SH-SY5Y (cell line): Measurements from ENCODE around the gene ZFAND2A.

Source experiments
- GATA2 ChIP-seq: IDR thresholded peaks from 2 replicates; pipeline ENCODE4 v1.6.1; 2011; ENCODE audit warnings: mild to moderate bottlenecking, low read depth, low read length
- GATA3 ChIP-seq: IDR thresholded peaks from 2 replicates; pipeline ENCODE4 v1.6.1; 2011; ENCODE audit warnings: low read depth, mild to moderate bottlenecking, low read length, moderate library complexity

ZFAND2A gene

DNA sequence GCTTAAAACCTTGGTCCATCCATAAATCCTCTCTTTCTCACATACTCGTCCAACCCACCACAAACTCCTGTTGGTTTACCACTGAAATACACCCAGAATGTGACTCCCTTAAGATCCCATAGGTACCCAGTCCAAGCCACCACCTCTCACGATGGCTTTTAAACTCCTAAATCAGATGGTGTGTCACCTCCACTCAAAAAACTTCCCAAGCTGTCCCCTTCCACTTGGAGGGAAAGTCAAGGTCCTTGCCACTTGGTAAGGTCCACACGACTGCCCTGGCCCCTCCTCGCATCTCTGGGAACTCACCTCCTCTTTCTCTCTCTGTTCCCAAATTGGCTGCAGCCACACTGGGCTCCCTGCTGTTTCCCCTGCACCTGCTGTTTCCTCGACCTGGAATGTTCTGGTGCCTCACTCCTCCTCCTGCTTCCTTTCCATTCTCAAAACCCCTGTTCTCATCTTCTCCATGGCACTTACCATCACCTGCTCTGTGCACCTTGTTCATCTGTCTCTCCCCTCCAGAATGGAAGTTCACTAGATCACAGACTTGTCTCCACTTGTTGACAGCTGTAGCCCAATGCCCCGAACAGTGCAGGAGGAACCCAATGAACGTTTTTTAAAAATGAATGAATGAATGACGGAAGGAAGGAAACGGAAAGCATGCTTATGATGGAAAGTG, 23.0 kb downstream of the ZFAND2A start:
- no peak for TF ChIP-seq GATA2
- TF ChIP-seq GATA3, result no peak

DNA sequence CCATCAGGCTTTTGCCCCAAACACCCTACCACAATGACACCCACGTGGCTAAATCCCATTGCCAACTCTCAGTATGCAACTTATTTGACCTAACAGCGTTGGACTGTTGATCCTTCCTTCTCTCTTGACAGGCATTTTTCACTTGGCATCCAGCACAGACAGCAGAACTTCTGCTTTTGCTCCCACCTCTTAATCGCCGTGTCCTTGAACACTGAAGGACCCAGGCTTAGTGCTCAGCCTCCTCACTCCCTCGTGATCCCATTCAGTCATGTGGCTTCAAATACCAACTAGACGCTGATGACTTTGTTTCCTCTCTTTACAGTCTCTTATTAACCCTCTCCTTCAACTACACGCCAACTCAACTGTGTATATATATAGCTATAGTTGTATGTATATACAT, 25.0 kb downstream of the ZFAND2A start:
- TF ChIP-seq GATA3 (no peak), GATA2 (no peak)

DNA sequence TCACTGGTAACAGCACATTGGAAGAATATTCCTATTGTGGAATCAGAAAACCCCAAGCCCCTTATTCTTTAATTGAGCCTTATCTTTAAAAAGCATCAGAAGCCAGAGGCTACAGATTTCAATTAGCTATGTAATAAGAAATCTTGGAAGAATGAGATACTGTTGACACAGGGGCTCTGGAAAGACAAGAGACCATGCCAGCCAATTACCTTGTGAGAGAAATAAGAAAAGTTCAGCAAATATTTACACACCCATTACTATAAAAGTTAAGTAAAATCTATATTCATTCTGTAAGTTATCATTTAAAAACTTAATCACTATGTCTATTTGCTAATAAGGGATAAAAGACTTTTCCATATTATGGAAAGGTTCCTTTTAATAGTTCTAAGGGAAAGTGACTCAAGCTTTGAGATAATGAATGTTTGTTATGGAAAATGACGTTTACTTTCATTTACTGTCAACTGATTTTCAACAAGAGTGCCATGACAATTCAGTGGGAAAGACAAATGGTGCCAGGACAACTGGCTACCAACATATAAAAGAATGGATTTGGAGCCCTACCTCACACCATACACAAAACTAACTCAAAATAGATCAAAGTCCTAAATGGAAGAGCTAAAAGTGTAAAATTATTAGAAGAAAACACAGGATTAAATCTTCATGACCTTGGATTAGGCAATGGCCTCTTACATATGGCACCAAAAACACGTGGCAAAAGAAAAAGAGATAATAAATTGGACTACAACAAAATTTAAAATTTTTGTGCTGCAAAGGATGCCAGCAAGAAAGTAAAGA, 28.3 kb downstream of the ZFAND2A start:
- TF ChIP-seq GATA2 (no peak), GATA3 (no peak)

DNA sequence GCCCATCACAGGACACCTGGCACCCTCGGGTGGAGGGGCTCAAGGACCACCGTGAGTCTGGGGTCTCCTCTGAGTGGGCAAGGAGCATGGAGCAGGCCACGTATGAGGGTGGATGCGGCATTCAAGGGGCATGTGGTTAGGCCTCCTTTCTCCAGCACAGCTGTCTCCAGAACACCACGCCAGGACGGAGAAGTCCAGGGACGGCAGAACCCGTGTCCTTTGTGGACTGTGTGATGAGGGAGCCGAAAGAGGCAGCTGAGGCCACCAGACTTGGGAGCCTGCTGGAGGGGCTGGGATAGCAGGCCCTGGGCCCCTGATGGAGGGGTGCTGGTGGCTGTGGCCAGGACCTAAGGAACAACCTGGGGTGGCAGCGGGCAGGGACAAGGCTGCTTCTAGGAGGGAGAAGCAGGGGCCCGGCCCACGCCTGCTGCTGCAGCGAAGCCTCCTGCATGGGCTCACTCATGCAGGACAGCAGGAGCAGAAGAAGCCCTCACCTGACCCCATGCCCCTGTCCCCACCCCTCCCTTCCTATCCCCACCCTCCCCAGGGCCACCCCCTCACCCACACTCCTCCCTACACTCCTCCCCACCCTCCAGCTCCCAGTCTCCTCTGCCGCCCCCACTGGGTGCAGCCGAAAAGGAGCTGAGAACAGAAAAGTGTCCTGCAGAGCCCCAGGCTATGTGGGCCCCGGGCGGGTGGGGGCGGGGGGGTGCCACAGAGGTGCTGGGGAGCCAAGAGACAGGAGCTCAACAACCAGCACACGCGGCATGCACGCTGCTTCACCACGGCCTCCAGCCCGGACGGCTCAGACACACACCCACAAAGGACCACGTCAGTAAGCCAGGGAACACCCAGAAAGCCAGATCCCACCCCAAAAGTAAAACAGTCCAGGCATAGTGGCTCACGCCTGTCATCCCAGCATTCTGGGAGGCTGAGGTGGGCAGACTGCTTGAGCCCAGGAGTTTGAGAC, 29.7 kb downstream of the ZFAND2A start:
- TF ChIP-seq GATA3, result no peak
- no peak for TF ChIP-seq GATA2

DNA sequence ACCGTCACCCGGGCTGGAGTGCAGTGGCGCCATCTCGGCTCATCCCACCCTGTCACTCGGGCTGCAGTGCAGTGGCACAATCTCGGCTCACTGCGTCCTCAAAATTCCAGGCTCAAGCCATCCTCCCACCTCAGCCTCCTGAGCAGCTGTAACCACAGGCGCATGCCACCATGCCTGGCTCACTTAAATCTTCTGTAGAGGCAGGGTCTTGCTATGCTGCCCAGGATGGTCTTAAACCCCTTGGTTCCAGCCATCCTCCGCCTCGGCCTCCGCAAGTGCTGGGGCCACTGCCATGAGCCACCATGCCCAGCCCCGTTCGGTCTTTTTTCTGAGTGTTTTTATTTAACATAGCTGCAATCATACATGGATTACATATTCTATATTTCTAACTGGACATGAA, 30.6 kb downstream of the ZFAND2A start:
- TF ChIP-seq GATA3 (no peak), GATA2 (no peak)

DNA sequence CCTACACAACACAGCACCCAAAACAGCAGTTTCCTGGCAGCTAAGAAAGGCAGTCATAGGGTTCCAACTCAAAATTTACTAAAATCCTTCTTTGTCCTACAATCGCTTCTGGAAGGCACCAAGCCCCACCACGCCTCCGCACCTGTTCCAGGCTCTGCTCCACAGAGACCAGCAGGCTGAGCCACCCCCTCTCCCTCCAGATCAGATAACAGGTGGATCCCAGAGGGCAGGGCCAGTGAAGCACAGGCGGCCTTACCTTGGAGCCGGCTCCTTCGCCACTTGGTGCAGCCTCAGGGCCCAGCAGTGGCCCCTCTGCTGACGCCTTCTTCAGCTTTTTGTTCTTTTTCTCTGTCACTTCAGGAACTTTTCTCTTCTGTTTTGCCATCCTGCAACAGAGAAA, 33.0 kb downstream of the ZFAND2A start:
- TF ChIP-seq GATA3, result no peak
- TF ChIP-seq GATA2, result no peak

DNA sequence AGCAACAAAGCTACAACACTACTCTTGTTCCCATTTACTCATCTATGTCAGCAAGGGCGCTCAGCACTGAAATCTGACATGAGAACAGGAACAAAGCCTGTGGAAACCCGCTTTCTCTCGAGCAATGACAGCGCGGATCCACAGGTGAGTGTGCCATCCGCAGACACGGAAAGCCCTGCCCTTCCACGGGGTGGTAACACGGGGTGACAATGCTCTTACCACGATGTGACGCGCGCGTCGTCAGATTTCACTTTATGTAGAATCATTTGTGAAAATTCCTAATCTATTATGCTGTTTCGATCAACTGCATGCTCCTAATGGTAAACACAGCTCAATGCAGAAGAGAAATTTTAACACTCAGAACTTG, 34.4 kb downstream of the ZFAND2A start:
- TF ChIP-seq GATA2 (no peak), GATA3 (no peak)

DNA sequence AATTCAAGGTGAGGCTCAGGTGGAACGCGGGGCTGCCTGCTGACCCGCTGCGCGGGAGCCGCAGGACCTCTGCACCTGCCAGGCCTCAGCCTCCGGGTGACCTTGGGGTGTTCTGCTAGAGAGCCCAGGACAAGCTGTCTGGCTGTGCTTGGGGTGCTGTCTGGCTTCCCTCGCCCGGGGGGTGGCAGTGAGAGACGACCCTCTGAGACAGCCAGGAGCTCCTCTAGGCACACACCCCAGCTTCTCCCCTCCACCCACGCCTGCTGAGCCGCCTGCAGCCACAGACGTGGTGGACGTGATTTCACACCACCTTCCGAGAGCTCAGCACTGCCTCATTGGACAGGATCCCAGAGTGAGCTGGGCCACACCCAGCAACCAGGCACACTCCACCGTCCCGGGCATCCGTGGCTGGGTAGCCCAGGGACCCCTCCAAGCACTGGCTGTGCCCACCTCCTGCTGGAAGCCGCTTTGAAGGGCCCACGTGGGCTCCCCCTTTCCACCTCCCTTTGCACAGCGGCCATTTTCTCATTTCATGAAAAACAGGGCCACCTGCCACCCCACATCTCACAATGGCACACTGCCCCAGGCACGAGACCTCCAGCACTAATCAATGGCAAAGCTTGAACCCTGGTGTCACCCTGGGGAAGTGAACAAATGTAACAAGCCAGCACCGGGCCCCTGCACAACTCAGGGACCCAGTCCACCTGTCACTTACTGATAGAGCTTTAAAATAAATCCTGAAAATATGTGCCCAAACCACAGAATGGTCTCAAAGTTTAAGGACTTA, 35.0 kb downstream of the ZFAND2A start:
- TF ChIP-seq GATA2 (no peak), GATA3 (no peak)

DNA sequence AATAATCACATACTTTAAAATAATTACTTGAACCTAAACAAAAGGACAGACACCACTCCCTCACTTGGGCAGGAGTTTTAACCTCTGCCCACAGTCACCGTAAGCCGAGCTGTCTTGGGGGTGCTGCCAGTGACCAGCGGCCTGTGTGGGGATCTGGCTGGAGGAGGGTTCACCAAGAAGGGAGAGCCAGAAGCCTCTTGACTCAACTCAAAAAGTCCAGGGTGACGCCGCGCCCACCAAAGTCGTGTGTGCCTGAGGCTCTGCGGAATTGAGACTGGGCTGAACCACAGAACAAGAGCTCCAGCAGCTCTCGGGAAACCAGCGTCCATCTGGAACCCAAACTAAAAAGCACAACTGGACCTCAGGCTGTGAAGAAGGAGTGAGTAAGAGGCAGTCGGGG, 35.8 kb downstream of the ZFAND2A start:
- TF ChIP-seq GATA3, result no peak
- no peak for TF ChIP-seq GATA2

DNA sequence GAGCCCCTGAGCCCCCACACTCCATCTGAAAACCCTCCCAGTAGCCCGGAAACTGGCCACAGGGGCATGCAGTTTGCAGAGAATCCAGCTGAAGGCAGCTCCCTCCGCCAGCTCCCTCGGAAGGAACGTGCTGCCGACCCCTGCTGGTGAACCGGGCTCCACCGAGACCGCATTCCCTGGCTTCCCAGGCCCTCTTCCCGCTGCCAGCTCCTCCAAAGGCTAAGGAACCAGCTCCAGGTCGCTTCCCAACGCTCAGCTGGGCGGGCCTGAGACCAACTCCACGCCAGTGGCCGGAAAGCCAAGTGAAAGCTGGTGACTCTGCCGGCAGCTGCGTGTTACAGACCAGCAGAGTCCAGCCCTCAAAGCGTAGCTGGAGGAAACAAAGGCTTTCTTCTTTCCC, 36.3 kb downstream of the ZFAND2A start:
- TF ChIP-seq GATA3, result no peak
- no peak for TF ChIP-seq GATA2

DNA sequence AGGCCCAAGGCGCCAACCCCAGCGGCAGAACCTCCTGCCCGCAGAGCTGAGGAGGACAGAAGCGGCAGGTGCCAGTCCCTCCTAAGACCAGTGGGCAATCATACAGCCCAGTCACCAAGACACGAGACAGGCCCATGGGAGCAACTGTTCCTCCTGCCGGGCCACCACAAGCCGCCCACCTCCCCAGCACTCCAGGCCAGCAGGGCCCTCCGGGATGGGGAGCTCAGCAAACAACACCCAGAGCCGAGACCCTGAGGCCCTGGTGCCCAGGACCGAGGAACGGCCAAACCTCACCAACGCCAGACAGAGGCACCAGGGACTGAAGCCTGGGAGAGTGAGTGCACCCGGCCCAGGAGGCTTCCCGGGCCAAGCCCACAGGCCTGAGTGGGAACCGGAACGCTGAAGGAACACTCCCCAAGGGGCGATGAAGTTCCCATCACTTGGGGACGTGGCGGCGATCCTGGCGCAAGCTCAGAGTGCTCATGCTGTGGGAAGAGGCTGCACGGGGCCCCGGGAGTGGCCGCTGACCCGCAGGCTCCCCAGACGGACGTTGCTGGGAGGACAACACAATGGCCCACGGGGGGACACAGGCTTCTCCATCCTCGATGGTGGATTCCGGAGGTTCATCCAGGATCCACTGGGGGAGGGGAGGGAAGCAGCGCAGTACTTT, 37.0 kb downstream of the ZFAND2A start:
- no peak for TF ChIP-seq GATA3
- TF ChIP-seq GATA2, result no peak

DNA sequence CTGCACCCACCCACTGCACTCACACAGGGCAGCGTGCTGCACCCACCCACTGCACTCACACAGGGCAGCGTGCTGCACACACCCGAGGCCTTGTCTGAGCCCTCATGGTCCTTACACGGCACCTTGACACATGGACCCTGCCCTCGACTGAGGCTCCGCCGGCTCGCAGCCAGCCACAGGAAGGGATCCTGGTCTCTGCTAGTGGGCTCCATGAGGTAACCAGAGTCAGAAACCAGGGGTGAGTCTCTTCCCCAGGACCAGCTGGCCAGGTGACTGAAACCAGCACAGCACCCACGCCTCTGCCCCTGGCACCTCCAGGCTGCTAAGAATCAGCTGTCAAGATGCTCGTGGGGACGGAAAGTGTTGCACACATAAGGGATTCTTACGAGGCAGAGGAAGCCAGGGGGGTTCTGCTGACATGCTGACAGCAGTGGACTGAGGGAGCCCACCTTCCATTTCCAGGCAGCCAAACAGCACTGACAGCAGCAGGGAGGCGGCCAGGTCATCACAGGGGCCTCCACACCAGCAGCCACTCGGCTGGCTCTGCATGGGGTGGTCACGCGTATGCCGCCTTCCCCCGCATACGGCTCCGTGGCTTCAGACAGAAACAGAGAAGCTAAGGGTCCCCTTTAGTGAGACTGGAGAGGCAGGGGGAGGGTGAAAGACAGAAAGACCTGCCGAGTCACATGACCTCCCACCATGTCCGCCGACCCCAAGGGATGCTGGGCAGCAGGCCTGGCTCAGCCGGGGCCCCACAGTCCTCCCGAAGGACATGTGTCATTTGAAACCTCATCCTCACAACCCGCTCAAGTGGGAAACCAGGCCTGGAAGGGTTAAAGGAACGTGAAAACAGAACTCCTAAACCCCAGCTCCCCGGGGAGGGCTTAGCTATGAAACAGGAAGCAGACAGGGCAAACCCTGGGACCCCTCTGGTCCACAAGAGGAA, 37.8 kb downstream of the ZFAND2A start:
- TF ChIP-seq GATA3, result no peak
- TF ChIP-seq GATA2, result no peak

DNA sequence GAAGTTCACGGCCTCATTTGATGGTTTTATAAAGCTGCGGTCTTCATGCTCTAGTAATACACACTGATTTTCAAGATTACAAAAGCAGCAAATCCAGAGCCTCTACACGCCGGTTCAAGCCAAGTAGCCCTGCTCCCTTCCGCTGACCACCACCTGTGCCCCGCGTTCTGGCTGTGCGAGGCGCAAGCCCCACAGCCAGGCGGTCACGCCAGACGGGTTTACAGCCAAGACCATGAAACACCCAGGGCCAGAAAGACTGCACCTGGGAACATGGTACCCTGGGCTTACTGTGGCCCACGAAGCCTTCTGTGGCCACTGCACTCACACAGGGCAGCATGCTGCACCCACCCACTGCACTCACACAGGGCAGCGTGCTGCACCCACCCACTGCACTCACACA, 38.5 kb downstream of the ZFAND2A start:
- TF ChIP-seq GATA2 (no peak), GATA3 (no peak)
